ENCODE measurements around the gene ARMC6.

The ARMC6 gene

DNA sequence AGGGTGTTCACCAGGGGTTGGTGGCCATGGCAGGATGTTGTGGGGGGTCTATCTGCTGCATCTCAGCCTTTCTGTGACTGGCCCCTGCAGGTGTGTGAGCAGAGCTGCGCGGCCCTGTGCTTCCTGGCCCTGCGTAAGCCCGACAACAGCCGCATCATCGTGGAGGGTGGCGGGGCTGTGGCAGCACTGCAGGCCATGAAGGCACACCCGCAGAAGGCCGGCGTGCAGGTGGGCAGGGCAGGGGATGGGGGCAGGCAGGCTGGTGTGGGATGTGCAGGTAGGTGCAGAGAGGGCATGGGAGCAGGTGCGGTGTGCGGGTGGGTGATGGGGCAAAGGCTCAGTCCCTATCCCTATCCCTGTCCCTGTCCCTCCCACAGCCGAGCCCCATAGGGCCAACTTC, 22.3 kb downstream of the ARMC6 start:
- H2BK15ac ChIP-seq (ENCODE audit: low read depth, poor library complexity, severe bottlenecking): no peak overlapping the region
- H3K4ac ChIP-seq (ENCODE audit: low read depth in 1 of 2, low read length in 2 of 2): no peak overlapping the region
- peaks cover 10% of the 10 kb centered on the region for H3K4me1 ChIP-seq (ENCODE audit: control insufficient read depth, insufficient read depth, low read depth, low read length)
- H3K27ac ChIP-seq (ENCODE audit: low read length, poor library complexity, severe bottlenecking): no peak overlapping the region
- H2BK5ac ChIP-seq (ENCODE audit: low read depth, low read length, poor library complexity, severe bottlenecking): no peak overlapping the region
- 98% methylated on average over 7 of the region's 13 CpGs for WGBS
- no peak overlapping the region for H3K23ac ChIP-seq (ENCODE audit: low read length in 2 of 2)
- H3K27me3 ChIP-seq (ENCODE audit: control insufficient read depth in 1 of 2, insufficient read depth in 1 of 2, low read length in 2 of 2): no peaks in the 10 kb centered on the region
- no peak overlapping the region for H3K4me3 ChIP-seq (ENCODE audit: insufficient read depth in 1 of 2, low read depth in 1 of 2, low read length in 2 of 2)
- no peak for DNase-seq
- no peaks in the 10 kb centered on the region for H3K9me3 ChIP-seq (ENCODE audit: control insufficient read depth, low read length)
- no peak overlapping the region for H3K4me2 ChIP-seq (ENCODE audit: low read length, poor library complexity, severe bottlenecking)
- no peak overlapping the region for H4K91ac ChIP-seq (ENCODE audit: low read length)
- no peak overlapping the region for H3K14ac ChIP-seq (ENCODE audit: low read length in 2 of 2)
- no peak overlapping the region for H2AFZ ChIP-seq (ENCODE audit: low read depth, low read length)
- no peak overlapping the region for H3K18ac ChIP-seq (ENCODE audit: low read depth in 1 of 2, low read length in 2 of 2)
- no peak overlapping the region for H2AK5ac ChIP-seq (ENCODE audit: low read length, severe bottlenecking)
- peaks cover 24% of the 10 kb centered on the region for H3K79me1 ChIP-seq (replicated peaks; ENCODE audit: low read length, poor library complexity, severe bottlenecking)
- H3K36me3 ChIP-seq (ENCODE audit: control insufficient read depth in 1 of 2, insufficient read depth in 2 of 2, low read depth in 1 of 2, low read length in 2 of 2): peaks cover 73 to 81% of the 10 kb centered on the region in 2 experiments
- no peak overlapping the region for H2BK120ac ChIP-seq (ENCODE audit: low read depth, low read length)
- H4K8ac ChIP-seq (ENCODE audit: low read length): no peak overlapping the region
- H2BK12ac ChIP-seq (ENCODE audit: low read length in 2 of 2): no peak overlapping the region
- no peak overlapping the region for H3K9ac ChIP-seq (ENCODE audit: low read length)

GRCh38 chr19:19056636-19057275, 23.4 kb downstream of the ARMC6 start:
- no peak overlapping the region for H2BK5ac ChIP-seq (ENCODE audit: low read depth, low read length, poor library complexity, severe bottlenecking)
- no peaks in the 10 kb centered on the region for H3K27me3 ChIP-seq (ENCODE audit: control insufficient read depth in 1 of 2, insufficient read depth in 1 of 2, low read length in 2 of 2)
- H3K23ac ChIP-seq (ENCODE audit: low read length in 2 of 2): no peak overlapping the region
- H3K4me3 ChIP-seq (ENCODE audit: insufficient read depth in 1 of 2, low read depth in 1 of 2, low read length in 2 of 2): no peak overlapping the region
- no peak overlapping the region for H4K91ac ChIP-seq (ENCODE audit: low read length)
- H3K18ac ChIP-seq (ENCODE audit: low read depth in 1 of 2, low read length in 2 of 2): no peak overlapping the region
- H3K36me3 ChIP-seq (ENCODE audit: control insufficient read depth in 1 of 2, insufficient read depth in 2 of 2, low read depth in 1 of 2, low read length in 2 of 2): peaks cover 63 to 85% of the 10 kb centered on the region in 2 experiments
- H2BK120ac ChIP-seq (ENCODE audit: low read depth, low read length): no peak overlapping the region
- H3K4me1 ChIP-seq (ENCODE audit: control insufficient read depth, insufficient read depth, low read depth, low read length): peaks cover 10% of the 10 kb centered on the region
- no peaks in the 10 kb centered on the region for H3K9me3 ChIP-seq (ENCODE audit: control insufficient read depth, low read length)
- H3K79me1 ChIP-seq (replicated peaks; ENCODE audit: low read length, poor library complexity, severe bottlenecking): peaks cover 23% of the 10 kb centered on the region
- no peak overlapping the region for H3K27ac ChIP-seq (ENCODE audit: low read length, poor library complexity, severe bottlenecking)
- H3K9ac ChIP-seq (ENCODE audit: low read length): no peak overlapping the region
- no peak overlapping the region for H2AK5ac ChIP-seq (ENCODE audit: low read length, severe bottlenecking)
- H3K4me2 ChIP-seq (ENCODE audit: low read length, poor library complexity, severe bottlenecking): no peak overlapping the region
- no peak overlapping the region for H4K8ac ChIP-seq (ENCODE audit: low read length)
- 94% methylated on average over 9 of the region's 9 CpGs for WGBS
- H2AFZ ChIP-seq (ENCODE audit: low read depth, low read length): no peak overlapping the region
- no peak overlapping the region for H2BK15ac ChIP-seq (ENCODE audit: low read depth, poor library complexity, severe bottlenecking)
- no peak overlapping the region for H3K4ac ChIP-seq (ENCODE audit: low read depth in 1 of 2, low read length in 2 of 2)
- no peak overlapping the region for H2BK12ac ChIP-seq (ENCODE audit: low read length in 2 of 2)
- DNase-seq: no peak
- H3K14ac ChIP-seq (ENCODE audit: low read length in 2 of 2): no peak overlapping the region

- Histone ChIP-seq H4K8ac (ENCODE audit: low read length) (peak overlapping the region; percentile 19), H3K14ac (ENCODE audit: low read length in 2 of 2) (no peak overlapping the region), H2AK5ac (ENCODE audit: low read length, severe bottlenecking) (no peak overlapping the region), H3K4me1 (ENCODE audit: control insufficient read depth, insufficient read depth, low read depth, low read length) (peaks cover 11% of the 10 kb centered on the region), H3K23ac (ENCODE audit: low read length in 2 of 2) (no peak overlapping the region), H3K9ac (ENCODE audit: low read length) (no peak overlapping the region), H2BK5ac (ENCODE audit: low read depth, low read length, poor library complexity, severe bottlenecking) (no peak overlapping the region), H3K27ac (ENCODE audit: low read length, poor library complexity, severe bottlenecking) (no peak overlapping the region), H3K36me3 (ENCODE audit: control insufficient read depth in 1 of 2, insufficient read depth in 2 of 2, low read depth in 1 of 2, low read length in 2 of 2) (peaks cover 57 to 79% of the 10 kb centered on the region in 2 experiments), H2BK12ac (ENCODE audit: low read length in 2 of 2) (no peak overlapping the region), H2BK15ac (ENCODE audit: low read depth, poor library complexity, severe bottlenecking) (no peak overlapping the region), H2BK120ac (ENCODE audit: low read depth, low read length) (no peak overlapping the region), H3K18ac (ENCODE audit: low read depth in 1 of 2, low read length in 2 of 2) (no peak overlapping the region), H3K4ac (ENCODE audit: low read depth in 1 of 2, low read length in 2 of 2) (no peak overlapping the region), H3K79me1 (replicated peaks; ENCODE audit: low read length, poor library complexity, severe bottlenecking) (peaks cover 23% of the 10 kb centered on the region), H3K9me3 (ENCODE audit: control insufficient read depth, low read length) (no peaks in the 10 kb centered on the region), H3K4me3 (ENCODE audit: insufficient read depth in 1 of 2, low read depth in 1 of 2, low read length in 2 of 2) (no peak overlapping the region), H2AFZ (ENCODE audit: low read depth, low read length) (no peak overlapping the region), H3K27me3 (ENCODE audit: control insufficient read depth in 1 of 2, insufficient read depth in 1 of 2, low read length in 2 of 2) (no peaks in the 10 kb centered on the region), H3K4me2 (ENCODE audit: low read length, poor library complexity, severe bottlenecking) (no peak overlapping the region), H4K91ac (ENCODE audit: low read length) (no peak overlapping the region)
- no peak for DNase-seq
- 97% methylated on average over 11 of the region's 13 CpGs for WGBS
Observed at GRCh38 chr19:19057317-19057716, 23.9 kb downstream of the ARMC6 start.

DNA sequence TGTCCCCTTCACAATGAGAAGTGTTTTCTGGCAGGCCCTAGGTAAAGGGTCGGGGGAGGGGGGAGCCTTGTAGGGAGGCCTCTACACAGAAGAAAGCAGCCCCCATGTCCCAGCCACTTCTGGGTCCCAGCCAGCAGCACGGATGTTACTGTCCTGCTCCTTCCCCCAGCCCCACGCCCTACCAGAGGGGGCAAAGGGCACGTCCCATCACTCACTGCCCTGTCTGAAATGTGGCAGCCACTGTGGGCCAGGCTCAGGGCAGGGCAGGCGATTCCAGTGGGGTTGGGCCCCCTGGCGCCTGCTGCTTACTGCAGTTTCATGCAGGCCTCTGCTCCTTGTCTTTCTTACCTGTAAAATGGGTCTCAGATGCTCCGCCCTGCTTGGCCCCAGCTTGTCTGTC, 24.3 kb downstream of the ARMC6 start:
- no peak overlapping the region for H4K8ac ChIP-seq (ENCODE audit: low read length)
- no peak overlapping the region for H2BK120ac ChIP-seq (ENCODE audit: low read depth, low read length)
- H2AFZ ChIP-seq (ENCODE audit: low read depth, low read length): no peak overlapping the region
- H3K27me3 ChIP-seq (ENCODE audit: control insufficient read depth in 1 of 2, insufficient read depth in 1 of 2, low read length in 2 of 2): no peaks in the 10 kb centered on the region
- H3K4me1 ChIP-seq (ENCODE audit: control insufficient read depth, insufficient read depth, low read depth, low read length): peaks cover 13% of the 10 kb centered on the region
- H2AK5ac ChIP-seq (ENCODE audit: low read length, severe bottlenecking): no peak overlapping the region
- no peak overlapping the region for H3K4me2 ChIP-seq (ENCODE audit: low read length, poor library complexity, severe bottlenecking)
- no peak overlapping the region for H3K23ac ChIP-seq (ENCODE audit: low read length in 2 of 2)
- 88% methylated on average over 7 of the region's 7 CpGs for WGBS
- H3K9ac ChIP-seq (ENCODE audit: low read length): no peak overlapping the region
- H2BK5ac ChIP-seq (ENCODE audit: low read depth, low read length, poor library complexity, severe bottlenecking): no peak overlapping the region
- no peak overlapping the region for H3K18ac ChIP-seq (ENCODE audit: low read depth in 1 of 2, low read length in 2 of 2)
- H3K14ac ChIP-seq (ENCODE audit: low read length in 2 of 2): no peak overlapping the region
- H3K36me3 ChIP-seq (ENCODE audit: control insufficient read depth in 1 of 2, insufficient read depth in 2 of 2, low read depth in 1 of 2, low read length in 2 of 2): peaks cover 53 to 75% of the 10 kb centered on the region in 2 experiments
- no peak overlapping the region for H3K27ac ChIP-seq (ENCODE audit: low read length, poor library complexity, severe bottlenecking)
- peaks cover 23% of the 10 kb centered on the region for H3K79me1 ChIP-seq (replicated peaks; ENCODE audit: low read length, poor library complexity, severe bottlenecking)
- H4K91ac ChIP-seq (ENCODE audit: low read length): no peak overlapping the region
- no peak overlapping the region for H3K4me3 ChIP-seq (ENCODE audit: insufficient read depth in 1 of 2, low read depth in 1 of 2, low read length in 2 of 2)
- DNase-seq: no peak
- H3K4ac ChIP-seq (ENCODE audit: low read depth in 1 of 2, low read length in 2 of 2): no peak overlapping the region
- H2BK12ac ChIP-seq (ENCODE audit: low read length in 2 of 2): no peak overlapping the region
- no peak overlapping the region for H2BK15ac ChIP-seq (ENCODE audit: low read depth, poor library complexity, severe bottlenecking)
- no peaks in the 10 kb centered on the region for H3K9me3 ChIP-seq (ENCODE audit: control insufficient read depth, low read length)

Measured in mesenchymal stem cell (in vitro differentiated cells and primary cell).